ENCODE data around the gene ADAP1. TPM values are rescaled to one million over a fixed set of nuclear protein-coding genes. Genes with fewer than 3 reads are reported as not detected.

The ADAP1 gene
- polyA plus RNA-seq, 6 donors from 2014 or later: 3.3 to 7.0 (median 4.3) TPM

DNA sequence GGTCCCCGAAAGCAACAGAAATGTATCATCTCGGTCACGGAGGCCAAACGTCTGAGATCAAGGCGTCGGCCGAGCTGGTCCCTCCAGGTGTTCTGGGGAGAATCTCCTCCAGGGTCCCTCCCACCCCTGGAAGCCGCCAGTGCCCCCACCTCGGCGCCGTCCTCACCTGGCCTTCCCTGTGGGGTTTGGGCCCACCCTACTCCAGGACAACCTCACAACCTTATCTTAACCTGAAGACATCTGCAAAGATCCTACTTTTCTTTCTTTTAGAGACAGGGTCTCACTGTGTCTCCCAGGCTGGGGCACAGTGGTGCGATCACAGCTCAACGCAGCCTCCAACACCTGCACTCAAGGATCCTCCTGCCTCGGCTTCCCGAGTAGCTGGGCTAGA is 33.4 kb downstream of the ADAP1 start:
- DNase-seq: no peak
- peaks cover 24 to 48% (median 29%) of the 10 kb centered on the region in 3 donors for H3K4me1 Mint-ChIP-seq
- no peak for ATAC-seq (ENCODE audit: low read depth in 2 of 2)

GRCh38 chr7:920351-921070 is 34.0 kb downstream of the ADAP1 start:
- H3K27me3 Mint-ChIP-seq: no peaks in the 10 kb centered on the region
- ATAC-seq (ENCODE audit: low read depth in 2 of 2) (no peak), DNase-seq (no peak)
- H3K4me3 Mint-ChIP-seq: peak overlapping the region in 3 of 8 donors; percentile 24 to 65 (median 41)
- no peaks in the 10 kb centered on the region for H3K9me3 Mint-ChIP-seq
- H3K4me1 Mint-ChIP-seq: peaks cover 24 to 53% (median 29%) of the 10 kb centered on the region in 3 donors
- H3K27ac Mint-ChIP-seq: peak overlapping the region in 2 of 6 donors; percentile 22 to 29
- H3K36me3 Mint-ChIP-seq: no peaks in the 10 kb centered on the region

More for the DNA sequence above, 33.4 kb downstream of the ADAP1 start:
- Mint-ChIP-seq H3K9me3 (no peaks in the 10 kb centered on the region), H3K27ac (peak overlapping the region in 2 of 6 donors; percentile 59 to 79), H3K27me3 (no peaks in the 10 kb centered on the region), H3K36me3 (no peaks in the 10 kb centered on the region), H3K4me3 (peak overlapping the region in 7 of 8 donors; percentile 22 to 83 (median 44))

DNA sequence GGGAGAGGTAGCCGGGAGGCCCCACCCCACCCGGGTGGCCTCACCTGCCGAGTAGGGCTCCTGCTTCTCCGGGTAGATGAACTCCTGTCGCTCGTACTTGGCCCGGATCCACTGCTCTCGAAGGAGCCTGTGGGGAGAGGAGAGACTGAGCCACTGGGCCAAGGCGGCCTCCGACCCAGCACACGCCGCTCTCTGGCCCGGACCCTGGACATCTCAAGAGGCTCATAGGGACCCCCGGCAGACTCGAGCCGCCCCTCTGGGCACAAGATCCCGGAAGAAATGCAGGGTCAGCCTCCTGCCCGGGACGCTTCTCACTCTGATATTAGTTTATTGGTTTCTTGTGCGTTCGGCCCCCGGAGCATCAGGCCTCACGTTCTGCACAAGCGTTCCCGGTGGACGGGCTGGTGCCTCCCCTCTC is 34.5 kb downstream of the ADAP1 start:
- ATAC-seq (ENCODE audit: low read depth in 2 of 2) (no peak), DNase-seq (no peak)
- H3K36me3 Mint-ChIP-seq: no peaks in the 10 kb centered on the region
- H3K9me3 Mint-ChIP-seq: no peaks in the 10 kb centered on the region
- peaks cover 24 to 55% (median 29%) of the 10 kb centered on the region in 3 donors for H3K4me1 Mint-ChIP-seq
- H3K27ac Mint-ChIP-seq: no peak overlapping the region
- H3K27me3 Mint-ChIP-seq: no peaks in the 10 kb centered on the region
- H3K4me3 Mint-ChIP-seq: no peak overlapping the region

- H3K4me1 Mint-ChIP-seq: peaks cover 21 to 48% (median 23%) of the 10 kb centered on the region in 3 donors
- H3K4me3 Mint-ChIP-seq: peak overlapping the region in 3 of 8 donors; percentile 14 to 72 (median 66)
- H3K27ac Mint-ChIP-seq: peak overlapping the region in 2 of 6 donors; percentile 21 to 32
- H3K9me3 Mint-ChIP-seq: no peaks in the 10 kb centered on the region
- no peak for DNase-seq
- no peak for ATAC-seq (ENCODE audit: low read depth in 2 of 2)
- no peaks in the 10 kb centered on the region for H3K36me3 Mint-ChIP-seq
- no peaks in the 10 kb centered on the region for H3K27me3 Mint-ChIP-seq
Observed at GRCh38 chr7:919114-919442, 35.4 kb downstream of the ADAP1 start.

GRCh38 chr7:918441-919113 is 35.9 kb downstream of the ADAP1 start:
- H3K36me3 Mint-ChIP-seq: no peaks in the 10 kb centered on the region
- no peak for DNase-seq

DNA sequence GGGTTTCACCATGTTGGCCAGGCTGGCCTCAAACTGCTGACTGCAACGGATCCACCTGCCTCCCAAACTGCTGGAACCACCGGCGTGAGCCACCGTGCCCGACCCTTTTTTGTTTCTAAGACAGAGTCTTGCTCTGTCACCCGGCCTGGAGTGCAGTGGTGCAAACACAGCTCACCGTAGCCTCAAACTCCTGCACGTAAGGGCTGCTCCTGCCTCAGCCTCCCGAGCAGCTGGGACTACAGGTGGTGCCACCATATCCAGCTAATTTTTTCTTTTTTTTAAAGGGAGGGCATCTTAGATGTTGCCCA is 36.4 kb downstream of the ADAP1 start:
- no peak for DNase-seq
- Mint-ChIP-seq H3K4me3 (peak overlapping the region in 1 of 8 donors; percentile 44), H3K36me3 (no peaks in the 10 kb centered on the region), H3K27ac (no peak overlapping the region), H3K4me1 (peaks cover 17 to 41% (median 17%) of the 10 kb centered on the region in 3 donors), H3K9me3 (no peaks in the 10 kb centered on the region), H3K27me3 (no peaks in the 10 kb centered on the region)
- no peak for ATAC-seq (ENCODE audit: low read depth in 2 of 2)

More at GRCh38 chr7:918441-919113, 35.9 kb downstream of the ADAP1 start:
- H3K27ac Mint-ChIP-seq: no peak overlapping the region
- H3K4me1 Mint-ChIP-seq: peaks cover 21 to 46% (median 22%) of the 10 kb centered on the region in 3 donors
- H3K27me3 Mint-ChIP-seq: no peaks in the 10 kb centered on the region
- H3K9me3 Mint-ChIP-seq: no peaks in the 10 kb centered on the region
- no peak for ATAC-seq (ENCODE audit: low read depth in 2 of 2)
- H3K4me3 Mint-ChIP-seq: no peak overlapping the region

DNA sequence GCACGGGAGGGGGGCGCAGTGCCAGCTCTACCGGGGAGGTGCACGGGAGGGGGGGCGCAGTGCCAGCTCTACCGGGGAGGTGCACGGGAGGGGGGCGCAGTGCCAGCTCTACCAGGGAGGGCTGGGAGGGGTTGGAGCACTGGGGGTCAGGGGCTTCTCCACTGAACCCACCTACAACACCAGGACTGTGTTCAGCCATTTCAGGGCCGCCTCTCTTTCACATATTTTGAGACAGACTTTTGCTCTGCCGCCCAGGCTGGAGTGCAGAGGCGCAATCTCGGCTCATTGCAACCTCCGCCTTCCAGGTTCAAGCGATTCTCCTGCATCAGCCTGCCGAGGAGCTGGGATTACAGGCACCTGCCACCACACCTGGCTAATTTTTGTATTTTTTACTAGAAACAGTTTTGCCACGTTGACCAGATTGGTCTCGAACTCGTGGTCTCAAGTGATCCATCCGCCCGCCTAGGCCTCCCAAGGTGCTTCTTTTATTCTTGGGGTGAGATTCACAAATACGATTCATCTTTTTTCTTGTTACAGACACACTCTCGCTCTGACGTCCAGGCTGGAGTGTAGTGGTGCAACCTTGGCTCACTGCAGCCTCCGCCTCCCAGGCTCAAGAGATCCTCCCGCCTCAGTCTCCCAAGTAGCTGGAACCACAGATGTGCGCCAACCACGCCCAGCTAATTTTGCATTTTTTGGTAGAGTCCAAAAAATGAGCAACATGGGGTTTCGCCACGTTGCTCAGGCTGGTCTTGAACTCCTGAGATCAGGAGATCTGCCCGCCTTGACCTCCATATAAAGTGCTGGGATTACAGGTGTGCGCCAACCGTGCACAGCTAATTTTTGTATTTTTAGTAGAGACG is 37.0 kb downstream of the ADAP1 start:
- Mint-ChIP-seq H3K27me3 (no peaks in the 10 kb centered on the region), H3K4me3 (peak overlapping the region in 1 of 8 donors; percentile 44), H3K27ac (peak overlapping the region in 1 of 6 donors; percentile 1), H3K4me1 (peaks cover 11 to 36% (median 14%) of the 10 kb centered on the region in 3 donors), H3K9me3 (no peaks in the 10 kb centered on the region), H3K36me3 (no peaks in the 10 kb centered on the region)
- DNase-seq (no peak), ATAC-seq (ENCODE audit: low read depth in 2 of 2) (no peak)

- Mint-ChIP-seq H3K4me3 (no peak overlapping the region), H3K36me3 (no peaks in the 10 kb centered on the region), H3K27me3 (no peaks in the 10 kb centered on the region), H3K27ac (no peak overlapping the region), H3K9me3 (no peaks in the 10 kb centered on the region), H3K4me1 (peaks cover 8 to 25% (median 12%) of the 10 kb centered on the region in 3 donors)
- ATAC-seq (ENCODE audit: low read depth in 2 of 2) (no peak), DNase-seq (no peak)
Observed at GRCh38 chr7:916291-916941, 38.1 kb downstream of the ADAP1 start.

DNA sequence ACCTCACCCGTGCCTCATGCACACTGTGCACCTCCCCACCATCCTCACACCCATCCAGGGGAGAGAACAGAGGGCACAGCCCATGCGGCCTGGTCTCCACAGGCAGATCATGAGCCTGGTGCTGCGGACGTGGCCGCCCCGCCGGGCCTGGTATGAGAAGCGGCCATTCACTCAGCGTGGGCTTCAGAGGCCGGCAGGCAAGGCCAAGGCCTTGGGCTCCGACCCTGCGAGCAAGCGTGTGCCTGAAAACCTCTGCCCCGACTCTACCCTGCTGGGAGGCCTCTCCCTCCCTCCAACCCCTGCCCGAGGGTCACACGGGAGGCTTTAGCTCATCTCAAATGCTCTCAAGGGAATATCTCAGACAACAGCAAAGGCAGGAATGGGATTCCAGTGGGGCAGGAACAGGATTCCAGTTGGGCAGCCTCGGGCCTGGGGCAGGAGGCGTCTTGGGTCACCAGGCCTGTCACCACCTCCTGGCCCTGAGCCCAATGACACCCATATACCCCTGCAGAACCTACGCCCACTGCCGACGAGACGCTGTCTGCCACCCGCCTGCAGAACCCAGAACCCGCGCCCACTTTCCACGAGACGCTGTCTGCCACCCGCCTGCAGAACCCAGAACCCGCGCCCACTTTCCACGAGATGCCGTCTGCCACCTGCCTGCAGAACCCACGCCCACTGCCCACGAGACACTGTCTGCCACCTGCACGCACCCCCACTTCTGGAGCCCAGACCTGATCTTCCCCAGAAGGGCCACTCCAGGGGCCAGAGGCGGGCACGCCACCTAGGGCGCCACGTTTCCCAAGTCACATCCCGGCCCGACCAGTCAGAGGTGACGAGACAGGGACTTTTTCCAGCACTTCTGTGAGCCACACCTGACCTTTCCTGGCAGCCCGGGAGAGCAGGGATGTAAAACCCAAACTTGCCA is 38.9 kb downstream of the ADAP1 start:
- Mint-ChIP-seq H3K9me3 (no peaks in the 10 kb centered on the region), H3K36me3 (no peaks in the 10 kb centered on the region), H3K27ac (no peak overlapping the region), H3K4me1 (peaks cover 5 to 29% (median 8%) of the 10 kb centered on the region in 3 donors), H3K27me3 (no peaks in the 10 kb centered on the region), H3K4me3 (peak overlapping the region in 1 of 8 donors; percentile 78)
- no peak for DNase-seq
- no peak for ATAC-seq (ENCODE audit: low read depth in 2 of 2)

DNA sequence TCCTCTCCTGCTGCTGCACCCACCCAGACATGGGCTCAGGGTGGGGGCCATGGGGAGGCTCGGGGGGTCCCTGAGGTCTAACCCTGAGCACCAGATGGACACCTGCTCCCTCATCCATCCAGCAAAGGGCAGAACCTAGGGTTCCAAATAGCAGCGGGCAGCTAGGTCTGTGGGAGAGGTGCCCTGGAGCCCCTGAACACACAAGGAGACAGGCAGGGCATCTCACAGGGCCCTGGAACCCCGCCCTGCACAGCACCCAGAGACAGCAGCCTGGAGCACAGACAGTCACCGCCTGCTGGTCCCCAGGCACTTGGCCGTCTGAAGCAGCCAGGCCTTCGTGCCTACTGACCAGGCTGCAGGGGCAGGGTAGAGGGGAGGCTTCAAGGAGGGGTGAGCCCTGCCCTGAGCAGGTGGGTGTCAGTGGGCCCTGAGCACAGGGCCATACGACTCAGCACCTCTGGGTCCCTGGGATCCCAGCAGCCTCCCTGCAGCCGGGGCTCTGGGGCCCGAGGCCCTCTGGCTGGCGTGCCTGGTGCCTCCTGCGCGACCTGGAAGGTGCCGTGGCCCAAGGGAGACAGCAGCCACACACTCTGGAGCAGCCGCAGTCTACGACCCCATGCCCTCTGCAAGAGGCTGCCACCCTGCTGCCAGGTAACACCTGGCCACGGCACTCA is 39.8 kb downstream of the ADAP1 start:
- DNase-seq: no peak
- peaks cover 13 to 38% (median 16%) of the 10 kb centered on the region in 3 donors for H3K4me1 Mint-ChIP-seq
- H3K36me3 Mint-ChIP-seq: no peaks in the 10 kb centered on the region
- no peaks in the 10 kb centered on the region for H3K27me3 Mint-ChIP-seq
- ATAC-seq (ENCODE audit: low read depth in 2 of 2): no peak
- H3K9me3 Mint-ChIP-seq: no peaks in the 10 kb centered on the region
- no peak overlapping the region for H3K27ac Mint-ChIP-seq
- no peak overlapping the region for H3K4me3 Mint-ChIP-seq

- Mint-ChIP-seq H3K36me3 (no peaks in the 10 kb centered on the region), H3K27me3 (no peaks in the 10 kb centered on the region), H3K27ac (no peak overlapping the region), H3K4me1 (peaks cover 11 to 33% (median 11%) of the 10 kb centered on the region in 3 donors), H3K4me3 (peak overlapping the region in 1 of 8 donors; percentile 3), H3K9me3 (no peaks in the 10 kb centered on the region)
- ATAC-seq (ENCODE audit: low read depth in 2 of 2): no peak
- no peak for DNase-seq
Observed at GRCh38 chr7:913736-914520, 40.6 kb downstream of the ADAP1 start.

All from naive B cell (primary cell).